MM.1S (cell line): ENCODE data around the gene VSTM2A.
"Not testable (repeated sequence)": the region's sequence is repeated elsewhere in the genome, so short reads cannot be mapped to it uniquely, and the experiment has no call there.

Source experiments
- EZH2 ChIP-seq: fragments of 300-600 bp; sonication (generic); optimal IDR thresholded peaks from 2 replicates; pipeline ENCODE3; 2017; ENCODE audit warnings: low read depth, mild to moderate bottlenecking, antibody characterized with exemption, low read length, mixed read lengths
- TF ChIP-seq, protein P1 (sequence below): fragments of 300-600 bp; sonication (generic); IDR thresholded peaks from 2 replicates; pipeline ENCODE4 v1.5.1; 2016; ENCODE audit warnings: antibody characterized with exemption, low read length, mixed read lengths

DNA sequence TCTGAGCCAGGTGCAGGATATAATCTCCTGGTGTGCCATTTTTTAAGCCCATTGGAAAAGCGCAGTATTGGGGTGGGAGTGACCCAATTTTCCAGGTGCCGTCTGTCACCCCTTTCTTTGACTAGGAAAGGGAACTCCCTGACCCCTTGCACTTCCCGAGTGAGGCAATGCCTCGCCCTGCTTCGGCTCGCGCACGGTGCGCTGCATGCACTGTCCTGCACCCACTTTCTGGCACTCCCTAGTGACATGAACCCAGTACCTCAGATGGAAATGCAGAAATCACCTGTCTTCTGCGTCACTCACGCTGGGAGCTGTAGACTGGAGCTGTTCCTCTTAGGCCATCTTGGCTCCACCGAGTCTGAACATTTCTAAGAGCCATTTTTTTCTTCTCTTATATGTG lies 37.6 kb upstream of the VSTM2A start:
- TF ChIP-seq, protein P1, sequence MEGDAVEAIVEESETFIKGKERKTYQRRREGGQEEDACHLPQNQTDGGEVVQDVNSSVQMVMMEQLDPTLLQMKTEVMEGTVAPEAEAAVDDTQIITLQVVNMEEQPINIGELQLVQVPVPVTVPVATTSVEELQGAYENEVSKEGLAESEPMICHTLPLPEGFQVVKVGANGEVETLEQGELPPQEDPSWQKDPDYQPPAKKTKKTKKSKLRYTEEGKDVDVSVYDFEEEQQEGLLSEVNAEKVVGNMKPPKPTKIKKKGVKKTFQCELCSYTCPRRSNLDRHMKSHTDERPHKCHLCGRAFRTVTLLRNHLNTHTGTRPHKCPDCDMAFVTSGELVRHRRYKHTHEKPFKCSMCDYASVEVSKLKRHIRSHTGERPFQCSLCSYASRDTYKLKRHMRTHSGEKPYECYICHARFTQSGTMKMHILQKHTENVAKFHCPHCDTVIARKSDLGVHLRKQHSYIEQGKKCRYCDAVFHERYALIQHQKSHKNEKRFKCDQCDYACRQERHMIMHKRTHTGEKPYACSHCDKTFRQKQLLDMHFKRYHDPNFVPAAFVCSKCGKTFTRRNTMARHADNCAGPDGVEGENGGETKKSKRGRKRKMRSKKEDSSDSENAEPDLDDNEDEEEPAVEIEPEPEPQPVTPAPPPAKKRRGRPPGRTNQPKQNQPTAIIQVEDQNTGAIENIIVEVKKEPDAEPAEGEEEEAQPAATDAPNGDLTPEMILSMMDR = not testable (repeated sequence)
- not testable (repeated sequence) for TF ChIP-seq EZH2
